Thyroid gland (tissue), 4 donors: ENCODE results near the gene RCE1. TPM values are rescaled to one million over a fixed set of nuclear protein-coding genes. Genes with fewer than 3 reads are reported as not detected.

Source experiments
- DNase-seq, 2 donors: peaks; one replicate each; pipeline ENCODE4 v3.0.0-alpha.2; 2019
- H3K27ac ChIP-seq, 3 donors: fragments of 200-600 bp; sonication (generic); 1 replicate in 2 of 3; 2 replicates in 1 of 3; pipeline ENCODE4 v1.5.1; 2016 to 2019; ENCODE audit warnings: mild to moderate bottlenecking in 1 of 3, moderate library complexity in 1 of 3
- H3K27me3 ChIP-seq: fragments of 200-600 bp; sonication (generic); one replicate; pipeline ENCODE4 v1.5.1; 2019
- H3K36me3 ChIP-seq, 2 donors: fragments of 200-600 bp; sonication (generic); one replicate each; pipeline ENCODE4 v1.5.1; 2016 to 2019
- H3K4me1 ChIP-seq, 2 donors: fragments of 200-600 bp; sonication (generic); one replicate each; pipeline ENCODE4 v1.5.1; 2017 to 2019
- H3K4me3 ChIP-seq, 3 donors: fragments of 200-600 bp; sonication (generic); replicated peaks in 1 of 3; 1 replicate in 2 of 3; 2 replicates in 1 of 3; pipeline ENCODE4 v1.5.1; 2016; ENCODE audit warnings: mild to moderate bottlenecking in 1 of 3
- H3K9me3 ChIP-seq: fragments of 200-600 bp; sonication (generic); one replicate; pipeline ENCODE4 v1.5.1; 2017
- POLR2A ChIP-seq, 2 donors: fragments of 450-650 bp; IDR thresholded peaks; one replicate each; pipeline ENCODE4 v1.6.1; 2017; ENCODE audit warnings: antibody characterized with exemption in 2 of 2, mild to moderate bottlenecking in 2 of 2, moderate library complexity in 1 of 2
- WGBS, 2 donors: methylation state at CpG; one replicate each; pipeline ENCODE4 v1.1.5; 2017; 5-methylcytosine and 5-hydroxymethylcytosine counted together
- intact Hi-C: fragments of 100-400 bp; cut with DNase I; formaldehyde crosslinking; loops from one replicate; pipeline ENCODE4 v1.15.1; 2023
- total RNA-seq, 4 donors: library from RNA; depleted of rRNA; stranded (reverse); fragments of >200 nt; gene quantifications; one replicate each; pipeline ENCODE4 v1.2.3, GENCODE V29; 2016
- TF ChIP-seq, protein P1 (sequence below), 6 experiments: fragments of 200-600 bp in 3 of 6; fragments of 450-650 bp in 3 of 6; sonication (generic) in 3 of 6; IDR thresholded peaks; one replicate each; pipeline ENCODE4 v1.5.1; 2016 to 2019; ENCODE audit warnings: antibody characterized with exemption in 6 of 6, mild to moderate bottlenecking in 2 of 6, inconsistent platforms in 1 of 6, moderate library complexity in 1 of 6

RCE1 gene
- total RNA-seq, 4 donors from 2014 or later: 10.8 to 23.6 (median 16.1) TPM

DNA sequence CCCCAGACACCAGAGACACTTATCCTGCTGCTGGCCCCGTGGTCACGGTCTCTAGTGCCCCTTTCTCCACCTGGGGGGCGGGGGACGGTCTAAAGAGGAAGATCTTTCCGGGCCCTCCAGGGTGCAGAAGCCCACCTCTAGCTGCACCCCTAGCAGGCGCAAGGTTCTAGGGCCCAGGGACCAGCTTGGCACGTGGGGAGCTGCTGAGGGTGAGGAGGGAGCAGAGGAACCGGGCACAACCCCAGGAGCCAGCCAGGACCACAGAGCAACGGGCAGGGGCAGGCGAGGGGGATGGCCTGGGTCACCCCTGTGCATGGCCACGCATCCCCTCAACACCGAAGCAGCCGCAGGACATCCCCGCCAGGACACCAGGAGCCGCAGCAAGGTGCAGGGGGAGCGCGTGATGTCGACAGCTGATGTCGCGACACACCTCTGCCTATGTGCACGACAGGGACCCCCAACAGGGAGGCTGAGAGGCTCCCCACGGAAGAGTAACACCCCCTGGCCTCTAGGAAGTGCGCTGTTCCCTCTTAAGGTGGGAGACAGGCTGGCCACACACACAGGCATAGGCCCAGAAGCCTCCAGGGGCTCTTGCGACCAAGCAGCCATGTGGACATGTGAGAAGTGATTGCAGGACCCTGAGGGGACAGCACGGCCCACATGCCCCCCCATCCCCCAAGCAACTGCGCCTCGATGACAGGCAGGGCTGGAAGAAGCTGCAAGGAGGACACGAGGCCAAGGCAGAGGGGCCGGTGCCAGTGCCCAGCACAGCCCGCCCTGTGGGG, 18.7 kb downstream of the RCE1 start:
- H3K27me3 ChIP-seq: no peaks in the 10 kb centered on the region
- DNase-seq: no peak
- 92 to 97% methylated on average over 22 to 27 of the region's 30 CpGs for WGBS, 2 donors
- peaks cover 0 to 4% of the 10 kb centered on the region in 2 donors for H3K4me1 ChIP-seq
- H3K4me3 ChIP-seq: no peak overlapping the region
- H3K36me3 ChIP-seq: no peaks in the 10 kb centered on the region
- no peak overlapping the region for H3K27ac ChIP-seq
- H3K9me3 ChIP-seq: no peaks in the 10 kb centered on the region
- intact Hi-C loops: no loop called here
- TF ChIP-seq POLR2A (IDR thresholded peaks at IDR 0.05): no peak
- TF ChIP-seq, protein P1, sequence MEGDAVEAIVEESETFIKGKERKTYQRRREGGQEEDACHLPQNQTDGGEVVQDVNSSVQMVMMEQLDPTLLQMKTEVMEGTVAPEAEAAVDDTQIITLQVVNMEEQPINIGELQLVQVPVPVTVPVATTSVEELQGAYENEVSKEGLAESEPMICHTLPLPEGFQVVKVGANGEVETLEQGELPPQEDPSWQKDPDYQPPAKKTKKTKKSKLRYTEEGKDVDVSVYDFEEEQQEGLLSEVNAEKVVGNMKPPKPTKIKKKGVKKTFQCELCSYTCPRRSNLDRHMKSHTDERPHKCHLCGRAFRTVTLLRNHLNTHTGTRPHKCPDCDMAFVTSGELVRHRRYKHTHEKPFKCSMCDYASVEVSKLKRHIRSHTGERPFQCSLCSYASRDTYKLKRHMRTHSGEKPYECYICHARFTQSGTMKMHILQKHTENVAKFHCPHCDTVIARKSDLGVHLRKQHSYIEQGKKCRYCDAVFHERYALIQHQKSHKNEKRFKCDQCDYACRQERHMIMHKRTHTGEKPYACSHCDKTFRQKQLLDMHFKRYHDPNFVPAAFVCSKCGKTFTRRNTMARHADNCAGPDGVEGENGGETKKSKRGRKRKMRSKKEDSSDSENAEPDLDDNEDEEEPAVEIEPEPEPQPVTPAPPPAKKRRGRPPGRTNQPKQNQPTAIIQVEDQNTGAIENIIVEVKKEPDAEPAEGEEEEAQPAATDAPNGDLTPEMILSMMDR (IDR thresholded peaks at IDR 0.05): no peak

DNA sequence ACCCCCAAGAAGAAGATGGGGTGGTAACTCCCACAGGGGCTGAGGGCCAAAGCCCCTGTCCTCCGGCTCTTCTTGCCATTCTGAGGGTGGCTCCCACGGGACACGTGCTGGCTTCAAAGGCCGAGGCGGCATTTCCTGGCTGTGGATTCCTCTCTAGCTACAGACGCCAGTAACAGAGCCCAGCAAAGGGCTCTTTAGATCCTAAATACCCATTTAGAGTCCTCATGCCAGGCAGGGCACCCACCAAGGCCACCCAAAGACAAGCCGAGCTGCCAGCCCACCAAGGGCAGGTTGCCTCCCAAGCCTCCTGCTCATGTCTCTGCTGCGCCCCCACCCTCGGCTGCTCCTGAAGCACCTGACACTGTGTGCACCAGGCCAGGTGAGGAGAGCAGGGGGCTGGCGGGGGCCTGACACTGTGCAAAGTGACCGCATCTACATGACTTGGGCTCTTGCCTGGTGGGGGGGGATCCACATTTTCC, 19.4 kb downstream of the RCE1 start:
- WGBS, 2 donors: 91 to 100% methylated on average over 3 to 8 of the region's 11 CpGs
- no peaks in the 10 kb centered on the region for H3K36me3 ChIP-seq
- no peak overlapping the region for H3K27ac ChIP-seq
- H3K27me3 ChIP-seq: no peaks in the 10 kb centered on the region
- H3K9me3 ChIP-seq: no peaks in the 10 kb centered on the region
- DNase-seq: no peak
- H3K4me1 ChIP-seq: no peaks in the 10 kb centered on the region
- intact Hi-C loops: no loop called here
- TF ChIP-seq POLR2A (IDR thresholded peaks at IDR 0.05): no peak
- TF ChIP-seq, protein P1 (IDR thresholded peaks at IDR 0.05): no peak
- no peak overlapping the region for H3K4me3 ChIP-seq

DNA sequence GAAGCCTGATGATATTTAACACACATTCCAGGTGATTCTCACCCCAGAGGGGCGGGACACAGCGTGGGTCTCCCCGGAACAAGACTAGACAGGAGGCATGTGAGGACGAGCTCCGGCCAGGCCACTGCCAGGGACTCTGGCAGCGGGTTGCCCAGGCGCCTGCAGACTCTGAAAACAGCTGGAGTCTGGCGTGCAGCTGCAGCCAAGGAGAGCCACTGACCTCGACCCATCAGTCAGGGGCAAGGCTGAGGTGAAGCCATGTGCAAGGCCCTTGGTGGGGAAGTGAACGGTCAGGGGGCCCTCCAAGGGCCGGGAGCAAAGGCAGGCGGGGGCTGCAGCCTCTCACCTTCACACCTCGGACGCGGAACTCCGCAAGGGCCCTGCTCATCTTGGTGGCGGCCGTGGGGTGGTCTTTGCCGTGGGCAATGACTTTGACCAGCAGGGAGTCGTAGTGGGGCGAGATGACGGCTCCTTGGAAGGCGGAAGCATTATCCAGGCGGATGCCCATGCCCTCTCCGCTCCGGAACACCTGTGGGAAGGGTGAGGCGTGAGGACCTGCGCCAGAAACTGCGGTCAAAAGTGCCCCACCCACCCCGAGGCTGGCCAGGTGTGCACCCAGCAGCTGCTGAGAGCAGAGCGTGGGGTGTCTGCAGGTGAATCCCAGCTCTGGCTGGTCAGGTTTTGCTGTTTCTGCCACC, 20.3 kb downstream of the RCE1 start:
- intact Hi-C loops: no loop called here
- TF ChIP-seq, protein P1 (IDR thresholded peaks at IDR 0.05): no peak
- TF ChIP-seq POLR2A (IDR thresholded peaks at IDR 0.05): no peak
- Histone ChIP-seq H3K4me3 (no peak overlapping the region), H3K27me3 (no peaks in the 10 kb centered on the region), H3K27ac (no peak overlapping the region), H3K9me3 (no peaks in the 10 kb centered on the region), H3K4me1 (no peaks in the 10 kb centered on the region), H3K36me3 (no peaks in the 10 kb centered on the region)
- DNase-seq: no peak
- 93 to 94% methylated on average over 30 to 31 of the region's 31 CpGs for WGBS, 2 donors

DNA sequence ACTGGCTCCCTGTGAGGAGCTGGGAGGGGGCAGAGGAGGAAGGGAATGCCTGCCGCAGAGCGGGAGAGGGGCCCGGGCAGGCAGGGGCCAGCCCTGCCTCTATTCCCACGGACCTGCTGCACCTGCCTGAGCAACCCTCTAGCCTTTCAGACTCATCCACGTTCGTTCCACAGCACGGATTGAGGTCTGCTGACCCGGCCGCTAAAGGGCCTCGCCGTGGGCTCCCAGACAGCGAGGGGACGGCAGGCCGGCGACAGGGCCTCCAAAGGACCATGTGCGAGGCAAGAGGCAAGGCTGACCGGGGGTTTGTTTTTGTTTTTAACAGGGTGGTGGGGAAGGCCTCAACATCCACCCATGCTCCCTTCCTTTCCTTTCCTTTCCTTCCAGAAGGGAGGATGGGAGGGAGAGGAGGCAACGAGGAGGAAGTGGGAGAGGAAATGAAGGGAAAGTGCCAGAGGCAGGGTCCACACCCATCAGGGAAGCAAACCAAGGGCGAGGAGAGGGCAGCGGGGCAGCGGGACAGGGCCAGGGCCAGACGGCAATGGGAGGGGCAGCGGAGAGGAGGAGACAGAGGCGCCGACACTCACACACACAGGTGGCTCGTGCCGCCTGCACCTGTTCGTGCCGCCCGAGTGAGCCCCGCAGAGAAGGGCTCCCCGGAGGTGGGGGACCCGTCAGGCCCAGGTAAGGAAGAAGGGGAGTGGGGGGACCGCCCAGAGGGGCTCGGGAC, 21.1 kb downstream of the RCE1 start:
- Histone ChIP-seq H3K27me3 (no peaks in the 10 kb centered on the region), H3K27ac (no peak overlapping the region), H3K4me3 (no peak overlapping the region), H3K9me3 (no peaks in the 10 kb centered on the region), H3K4me1 (no peaks in the 10 kb centered on the region), H3K36me3 (no peaks in the 10 kb centered on the region)
- WGBS, 2 donors: 75 to 80% methylated on average over 33 to 35 of the region's 35 CpGs
- no peak for DNase-seq
- no peak for TF ChIP-seq POLR2A (IDR thresholded peaks at IDR 0.05)
- TF ChIP-seq, protein P1 (IDR thresholded peaks at IDR 0.05): no peak
- intact Hi-C loops: no loop called here
